Breast epithelium (tissue), 3 donors: ENCODE results near the gene UNC13C.

Experiments used
- CTCF ChIP-seq, 3 donors: fragments of 450-650 bp; IDR thresholded peaks; one replicate each; pipeline ENCODE4 v1.5.1; 2016 to 2017; ENCODE audit warnings: antibody characterized with exemption in 3 of 3, mild to moderate bottlenecking in 3 of 3, moderate library complexity in 3 of 3
- POLR2A ChIP-seq: fragments of 450-650 bp; IDR thresholded peaks from one replicate; pipeline ENCODE4 v1.6.1; 2016; ENCODE audit warnings: antibody characterized with exemption, mild to moderate bottlenecking, moderate library complexity
- POLR2AphosphoS5 ChIP-seq, 3 donors: sonication (generic); formaldehyde crosslinking; IDR thresholded peaks; one replicate each; pipeline ENCODE4 v1.6.1; 2017; ENCODE audit warnings: antibody characterized with exemption in 3 of 3

DNA sequence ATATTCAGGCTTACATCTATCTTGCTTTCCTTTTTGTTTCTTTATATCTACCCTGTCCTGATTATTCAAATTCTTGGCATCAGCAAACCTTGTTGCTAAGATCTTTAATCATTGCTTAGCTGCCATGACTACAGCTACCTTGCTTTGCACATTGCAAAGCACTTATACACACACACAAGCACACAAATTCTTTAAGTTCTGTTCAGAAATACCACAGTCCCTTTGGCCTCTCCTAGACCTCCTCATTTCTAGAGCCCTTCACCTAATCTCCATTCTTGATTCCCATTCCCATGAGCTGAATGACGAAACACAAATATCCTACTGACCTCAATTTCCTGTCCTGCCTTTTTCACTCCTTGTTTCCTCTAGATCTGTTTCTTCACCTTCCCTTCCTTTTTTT lies 409.6 kb downstream of the UNC13C start:
- TF ChIP-seq POLR2A, result no peak
- no peak for TF ChIP-seq CTCF (IDR thresholded peaks at IDR 0.05)
- no peak for TF ChIP-seq POLR2AphosphoS5 (IDR thresholded peaks at IDR 0.05)
